ENCODE data around the gene FAM83G.

DNA sequence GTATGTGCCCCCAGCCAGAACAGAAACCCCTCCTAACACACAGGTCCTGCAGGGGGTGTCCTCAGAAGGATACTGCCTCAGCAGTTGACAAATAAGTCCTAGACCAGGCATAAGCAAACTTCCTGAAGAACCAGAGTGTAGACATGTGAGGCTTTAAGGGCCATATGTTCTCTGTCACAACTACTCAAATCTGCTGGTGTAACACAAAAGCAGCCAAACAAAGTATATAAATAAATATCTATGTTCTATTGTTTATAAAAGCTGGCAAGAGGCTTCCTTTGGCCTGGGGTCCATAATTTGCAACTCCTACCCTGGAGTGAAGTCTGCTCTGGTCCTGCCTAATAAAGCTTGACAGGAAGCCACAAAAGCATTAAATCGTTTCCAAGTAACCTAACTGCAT is 9.9 kb downstream of the FAM83G start:
- TF ChIP-seq POLR2AphosphoS5 (IDR thresholded peaks at IDR 0.05; ENCODE audit: insufficient read depth, low read depth, low read length): no peak
- TF ChIP-seq CTCF (IDR thresholded peaks at IDR 0.05; ENCODE audit: extremely low read depth in 1 of 2, insufficient read depth in 1 of 2, low read depth in 1 of 2, low read length in 2 of 2): no peak
- TF ChIP-seq POLR2A (IDR thresholded peaks at IDR 0.05; ENCODE audit: low read depth, low read length): no peak
- no peak for TF ChIP-seq EZH2 (IDR thresholded peaks at IDR 0.05; ENCODE audit: borderline replicate concordance, low read depth, low read length, severe bottlenecking)
- no peak for TF ChIP-seq GATA2 (IDR thresholded peaks at IDR 0.05; ENCODE audit: insufficient read depth, insufficient read length, low read depth, low read length)
- TF ChIP-seq MYC (IDR thresholded peaks at IDR 0.05; ENCODE audit: low read depth, low read length): no peak

Measured in endothelial cell of umbilical vein (primary cell).